RWPE2 (cell line): ENCODE measurements around the gene SRPRA.
A peak's percentile ranks its signal among the peaks of the same experiment; 100 is the strongest.

ENCODE experiments used
- ATAC-seq: fragments of 200-7000 bp; cut with Tn5 transposase; 3 replicates; pipeline ENCODE4 v1.9.1; 2021; ENCODE audit warnings: low read depth
- DNase-seq: peaks from one replicate; pipeline ENCODE4 v3.0.0-alpha.2; 2020; ENCODE audit warnings: low spot score
- H3K27ac ChIP-seq: fragments of 450-650 bp; 2 replicates; pipeline ENCODE4 v1.5.1; 2017; ENCODE audit warnings: mild to moderate bottlenecking; ENCODE audit not compliant: poor library complexity, severe bottlenecking
- H3K27me3 ChIP-seq: fragments of 250-450 bp; sonication (Bioruptor Pico); 2 replicates; pipeline ENCODE4 v1.5.1; 2021; ENCODE audit warnings: mild to moderate bottlenecking, moderate library complexity; ENCODE audit not compliant: insufficient read depth, poor library complexity, severe bottlenecking
- H3K36me3 ChIP-seq: fragments of 250-450 bp; sonication (Bioruptor Pico); 2 replicates; pipeline ENCODE4 v1.5.1; 2020; ENCODE audit warnings: low read depth, mild to moderate bottlenecking, moderate library complexity
- H3K4me1 ChIP-seq: fragments of 250-450 bp; sonication (Bioruptor Pico); 2 replicates; pipeline ENCODE4 v1.5.1; 2021; ENCODE audit warnings: mild to moderate bottlenecking, moderate library complexity; ENCODE audit not compliant: insufficient read depth, poor library complexity, severe bottlenecking
- H3K4me3 ChIP-seq: fragments of 250-450 bp; sonication (Bioruptor Pico); 2 replicates; pipeline ENCODE4 v1.5.1; 2021; ENCODE audit warnings: mild to moderate bottlenecking, moderate library complexity; ENCODE audit not compliant: severe bottlenecking
- H3K9me3 ChIP-seq: fragments of 250-450 bp; sonication (Bioruptor Pico); 2 replicates; pipeline ENCODE4 v1.5.1; 2021; ENCODE audit warnings: mild to moderate bottlenecking, moderate library complexity; ENCODE audit not compliant: severe bottlenecking
- CTCF ChIP-seq: fragments of 450-650 bp; IDR thresholded peaks from one replicate; pipeline ENCODE4 v1.5.1; 2017; ENCODE audit warnings: mild to moderate bottlenecking, moderate library complexity; ENCODE audit not compliant: poor library complexity, severe bottlenecking

SRPRA gene

GRCh38 chr11:126268708-126269579 is at the start of gene SRPRA, which contains the start of gene FOXRED1:
Gene SRPRA, minus strand, starts transcription at chr11:126268895. Its CDS starts 91 bp downstream, at chr11:126268804.
Gene FOXRED1, plus strand, starts transcription at chr11:126269154. Its CDS starts 53 bp downstream, at chr11:126269207.
- Histone ChIP-seq H3K9me3 (no peaks in the 10 kb centered on the region), H3K4me1 (no peaks in the 10 kb centered on the region), H3K36me3 (peaks cover 50% of the 10 kb centered on the region), H3K27me3 (no peaks in the 10 kb centered on the region), H3K27ac (peak within 1 kb of the TSS; percentile 36), H3K4me3 (peak within 1 kb of the TSS; percentile 70)
- ATAC-seq = peak; percentile 96
- no peak for TF ChIP-seq CTCF
- peak; percentile 99 for DNase-seq

GRCh38 chr11:126317756-126318573 is 49.3 kb upstream of the SRPRA start:
- Histone ChIP-seq H3K27ac (peak overlapping the region; percentile 94), H3K4me3 (no peak overlapping the region)
- DNase-seq = peak; percentile 15

GRCh38 chr11:126317432-126317755 is 48.7 kb upstream of the SRPRA start:
- Histone ChIP-seq H3K36me3 (peaks cover 6% of the 10 kb centered on the region; the same call in 1 of the 2 replicates), H3K4me3 (no peak overlapping the region), H3K4me1 (peaks cover 29% of the 10 kb centered on the region), H3K27me3 (no peaks in the 10 kb centered on the region), H3K27ac (peak overlapping the region; percentile 94), H3K9me3 (no peaks in the 10 kb centered on the region)
- no peak for ATAC-seq
- DNase-seq = no peak
- no peak for TF ChIP-seq CTCF

More at GRCh38 chr11:126317756-126318573, 49.3 kb upstream of the SRPRA start:
- TF ChIP-seq CTCF = no peak
- peak; percentile 60 for ATAC-seq
- H3K27me3 ChIP-seq = no peaks in the 10 kb centered on the region
- peaks cover 29% of the 10 kb centered on the region for H3K4me1 ChIP-seq
- no peaks in the 10 kb centered on the region for H3K9me3 ChIP-seq
- H3K36me3 ChIP-seq = peaks cover 6% of the 10 kb centered on the region; the same call in 1 of the 2 replicates

GRCh38 chr11:126313826-126314225 is 45.1 kb upstream of the SRPRA start:
- Histone ChIP-seq H3K36me3 (peaks cover 6% of the 10 kb centered on the region; the same call in 1 of the 2 replicates), H3K27me3 (no peaks in the 10 kb centered on the region), H3K4me1 (peaks cover 23% of the 10 kb centered on the region), H3K27ac (peak overlapping the region; percentile 21), H3K4me3 (no peak overlapping the region), H3K9me3 (no peaks in the 10 kb centered on the region)
- DNase-seq = no peak
- ATAC-seq = no peak
- TF ChIP-seq CTCF = no peak
